HG03439 (cell line): ENCODE measurements around the gene CEACAM21.

ENCODE experiments used
- ATAC-seq: cut with Tn5 transposase; IDR thresholded peaks from one replicate; pipeline ENCODE4 v1.9.1; 2021; ENCODE audit warnings: mild to moderate bottlenecking, moderate library complexity; ENCODE audit not compliant: unreplicated experiment

The CEACAM21 gene

GRCh38 chr19:41616792-41617621 is 41.0 kb downstream of the CEACAM21 start:
- no peak for ATAC-seq

DNA sequence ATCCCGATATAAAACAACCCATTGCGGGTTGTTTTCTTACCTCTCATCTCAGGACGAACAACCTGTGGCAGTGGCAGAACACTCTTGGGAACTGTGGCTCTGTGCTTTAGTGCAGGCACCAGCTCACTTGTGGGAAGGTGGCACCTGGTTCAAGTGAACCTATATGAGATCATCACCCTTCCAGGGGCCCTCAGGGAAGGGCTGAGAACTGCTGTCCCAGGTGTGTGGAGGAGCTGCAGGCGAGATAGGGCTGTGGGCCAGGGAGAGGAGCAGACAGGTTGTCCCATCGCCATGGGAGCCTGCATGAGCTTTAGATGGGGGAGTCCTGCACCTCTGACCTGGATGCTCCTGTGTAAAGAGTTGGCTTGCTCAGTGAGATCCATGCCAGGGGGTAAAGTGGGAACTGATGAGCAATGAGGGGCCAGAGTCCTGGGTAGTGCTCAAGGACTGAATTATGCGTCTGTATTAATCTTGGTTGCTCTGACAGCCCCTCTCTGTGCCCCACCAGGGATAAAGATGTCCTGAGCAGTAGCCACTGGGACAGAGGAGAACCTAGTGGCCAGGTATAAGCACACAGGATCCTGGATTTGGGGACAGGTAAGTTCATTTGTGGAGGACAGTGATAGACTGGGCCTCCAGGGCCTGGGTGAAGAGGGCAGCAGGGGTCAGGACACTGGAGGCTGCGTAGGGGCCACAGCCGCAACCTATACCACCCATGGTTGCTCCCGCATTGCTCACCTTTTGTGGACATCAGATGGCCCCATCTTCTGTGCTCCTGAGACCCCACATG is 42.2 kb downstream of the CEACAM21 start:
- no peak for ATAC-seq

- no peak for ATAC-seq
These were observed 43.1 kb downstream of the CEACAM21 start for GRCh38 chr19:41619018-41619556.

DNA sequence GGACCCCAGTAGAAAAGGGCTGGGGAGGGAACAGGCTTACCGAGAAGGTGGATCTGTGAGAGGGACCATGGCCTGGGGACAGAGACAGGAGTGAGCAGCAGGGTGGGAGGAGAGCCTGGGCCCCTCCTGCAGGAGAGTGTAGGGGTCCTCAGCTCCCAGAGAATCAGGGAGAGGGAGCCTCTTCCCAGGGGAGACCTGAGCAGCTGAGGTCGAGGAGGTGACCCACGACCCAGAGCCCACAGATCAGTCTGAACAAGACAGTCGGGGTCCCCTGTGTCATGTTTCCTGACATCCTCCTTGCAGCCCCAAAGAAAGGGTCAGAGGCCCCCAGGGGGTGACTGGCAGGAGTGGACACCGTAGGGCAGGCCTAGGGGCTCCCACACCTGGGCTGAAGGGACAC is 44.2 kb downstream of the CEACAM21 start:
- ATAC-seq = no peak

- no peak for ATAC-seq
These were observed 45.3 kb downstream of the CEACAM21 start for GRCh38 chr19:41621226-41621625.

GRCh38 chr19:41621654-41622053 is 45.7 kb downstream of the CEACAM21 start:
- no peak for ATAC-seq

DNA sequence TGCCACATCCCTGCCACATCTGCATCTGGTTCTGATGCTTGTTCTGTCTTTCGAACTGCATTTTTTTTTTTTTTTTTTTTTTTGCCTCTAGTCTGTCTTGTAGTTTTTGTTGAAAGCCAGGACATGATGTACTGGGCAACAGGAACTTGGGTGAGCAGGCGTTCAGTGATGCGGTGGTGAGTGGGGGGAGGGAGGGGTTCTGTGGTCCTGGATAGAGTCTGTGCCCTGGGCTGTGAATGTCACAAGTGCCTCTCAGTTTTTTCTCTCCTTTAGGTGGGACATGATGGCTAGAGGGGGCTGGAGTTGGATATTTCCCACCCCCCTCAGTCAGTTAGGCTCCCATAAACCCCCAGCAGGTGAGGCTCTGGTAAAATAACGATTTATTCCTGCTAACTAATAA is 47.4 kb downstream of the CEACAM21 start:
- no peak for ATAC-seq

- no peak for ATAC-seq
These were observed 48.5 kb downstream of the CEACAM21 start for GRCh38 chr19:41624515-41624914.

DNA sequence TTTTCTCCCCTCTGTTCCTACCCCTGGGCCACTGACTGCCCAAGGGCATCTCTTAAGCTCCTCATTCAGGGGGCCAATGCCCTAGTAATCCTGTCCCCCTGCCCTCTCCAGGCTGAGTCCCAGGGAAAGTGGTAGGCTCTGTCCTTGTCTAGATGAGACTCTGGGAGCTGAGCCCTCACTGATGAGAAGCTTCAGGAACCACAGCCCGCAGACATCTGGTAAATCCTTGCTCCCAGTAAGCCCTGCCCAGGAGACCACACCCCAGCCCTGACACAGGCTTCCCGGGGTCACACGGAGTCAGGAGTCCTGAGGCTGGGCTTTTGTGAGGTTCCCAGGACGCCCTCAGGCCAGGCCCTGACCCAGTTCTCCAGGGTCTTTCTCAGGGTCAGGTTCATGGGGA is 49.0 kb downstream of the CEACAM21 start:
- ATAC-seq = no peak

GRCh38 chr19:41626278-41626677 is 50.3 kb downstream of the CEACAM21 start:
- ATAC-seq = no peak

DNA sequence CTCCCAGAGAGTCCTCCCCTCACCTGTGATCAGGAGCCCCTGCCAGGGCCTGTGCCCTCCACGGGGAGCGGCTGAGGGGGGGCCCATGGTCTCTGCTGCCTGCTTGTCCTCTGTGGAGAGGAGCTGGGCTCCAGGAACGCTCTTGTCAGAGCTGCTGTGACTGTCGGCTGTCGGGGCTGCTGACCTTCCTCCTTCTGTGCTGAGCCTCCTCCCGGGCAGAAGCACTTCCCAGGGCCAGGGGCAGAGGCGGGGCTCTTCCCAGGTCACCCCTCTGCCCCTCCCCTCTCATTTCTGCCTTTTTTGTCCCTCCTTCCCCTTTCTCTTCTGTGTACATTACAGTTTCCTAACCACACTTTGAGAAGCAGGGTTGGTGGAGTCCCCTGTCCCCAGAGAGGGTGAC is 50.9 kb downstream of the CEACAM21 start, which contains the start of gene CEACAM4:
TSS of gene CEACAM4 (minus strand) at position 198 of the 400 bp plus-strand sequence. CDS start at position 87, 111 bp downstream.
- ATAC-seq = no peak

- no peak for ATAC-seq
These were observed 52.2 kb downstream of the CEACAM21 start for GRCh38 chr19:41627966-41628675.
